HG02852 (cell line): ENCODE data around the gene TRIM34.
"Not testable (repeated sequence)": the region's sequence is repeated elsewhere in the genome, so short reads cannot be mapped to it uniquely, and the experiment has no call there.

Experiments used
- ATAC-seq: cut with Tn5 transposase; IDR thresholded peaks from one replicate; pipeline ENCODE4 v1.9.1; 2021; ENCODE audit warnings: mild to moderate bottlenecking, moderate library complexity; ENCODE audit not compliant: unreplicated experiment

The TRIM34 gene

DNA sequence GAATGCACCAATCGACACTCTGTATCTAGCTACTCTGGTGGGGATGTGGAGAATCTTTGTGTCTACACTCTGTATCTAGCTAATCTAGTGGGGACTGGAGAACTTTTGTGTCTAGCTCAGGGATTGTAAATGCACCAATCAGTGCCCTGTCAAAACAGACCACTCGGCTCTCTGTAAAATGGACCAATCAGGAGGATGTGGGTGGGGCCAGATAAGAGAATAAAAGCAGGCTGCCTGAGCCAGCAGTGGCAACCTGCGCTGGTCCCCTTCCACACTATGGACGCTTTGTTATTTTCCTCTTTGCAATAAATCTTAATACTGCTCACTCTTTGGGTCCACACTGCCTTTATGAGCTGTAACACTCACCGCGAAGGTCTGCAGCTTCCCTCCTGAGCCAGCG, 58.8 kb downstream of the TRIM34 start:
- ATAC-seq, result not testable (repeated sequence)

DNA sequence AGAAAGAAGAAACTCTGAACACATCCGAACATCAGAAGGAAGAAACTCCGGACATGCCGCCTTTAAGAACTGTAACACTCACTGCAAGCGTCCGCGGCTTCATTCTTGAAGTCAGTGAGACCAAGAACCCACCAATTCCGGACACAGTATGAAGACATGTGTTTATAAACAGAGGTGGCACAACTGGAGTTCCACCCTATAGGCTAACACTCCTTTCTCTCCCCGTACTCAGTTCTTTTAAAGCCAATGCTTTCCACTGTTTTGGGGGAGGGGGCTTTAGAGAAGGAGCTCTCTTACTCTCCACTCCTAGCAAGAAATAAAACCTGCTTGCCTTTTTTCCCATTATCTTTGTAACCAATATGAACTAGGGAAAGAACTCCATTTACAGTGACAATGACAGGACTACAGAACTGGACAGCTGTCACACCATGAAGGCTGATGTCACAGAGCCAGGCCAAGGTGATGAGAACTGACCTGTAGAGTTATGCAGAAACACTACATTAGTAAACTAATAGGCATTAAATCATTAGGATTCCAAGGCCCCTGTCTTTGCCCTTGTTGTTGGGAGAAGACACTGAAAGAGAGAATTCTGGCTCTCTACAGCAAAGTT, 59.3 kb downstream of the TRIM34 start:
- ATAC-seq, result peak; percentile 8

- ATAC-seq, result peak; percentile 76
Measured at GRCh38 chr11:5684646-5685362, 60.0 kb downstream of the TRIM34 start, which contains the start of gene TRIM5. TRIM5 (minus strand) TSS chr11:5685074; CDS start chr11:5680177, 4,897 bp downstream.

GRCh38 chr11:5686426-5686825, 61.6 kb downstream of the TRIM34 start:
- ATAC-seq, result no peak

DNA sequence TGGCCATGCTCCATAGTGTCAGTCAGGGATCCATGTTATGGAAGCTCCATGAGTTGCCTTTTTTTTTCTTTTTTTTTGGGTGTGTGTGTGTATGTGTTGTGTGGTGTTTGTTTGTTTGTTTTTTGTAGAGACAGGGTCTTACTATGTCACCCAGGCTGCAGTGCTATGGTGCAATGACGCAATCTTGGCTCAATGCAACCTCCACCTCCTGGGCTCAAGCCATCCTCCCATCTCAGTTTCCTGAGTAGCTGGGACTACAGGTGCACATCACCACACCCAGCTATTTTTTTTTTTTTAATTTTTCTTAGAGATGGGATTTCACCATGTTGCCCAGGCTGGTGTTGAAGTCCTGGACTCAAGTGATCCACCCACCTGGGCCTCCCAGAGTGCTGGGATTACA, 63.7 kb downstream of the TRIM34 start:
- no peak for ATAC-seq

DNA sequence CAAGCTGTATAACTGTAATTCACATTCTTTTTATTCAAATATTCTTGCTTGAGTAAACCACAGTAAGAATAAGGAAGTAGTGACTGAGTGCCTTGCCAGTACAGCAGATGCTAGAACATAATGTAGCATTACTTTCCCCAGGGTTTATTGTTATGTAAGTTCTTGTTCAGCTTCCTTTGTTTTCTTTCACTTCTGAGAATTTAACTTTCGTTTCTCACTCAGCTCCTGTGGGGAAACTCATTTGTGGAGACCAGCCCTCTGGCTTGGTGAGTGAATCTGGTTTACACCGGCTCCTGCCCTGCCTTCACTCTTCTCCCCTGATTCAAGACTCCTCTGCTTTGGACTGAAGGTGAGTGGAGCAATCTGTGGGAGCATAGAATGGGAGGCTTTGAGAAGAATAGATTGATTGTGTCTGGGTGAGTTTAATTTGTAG, 64.8 kb downstream of the TRIM34 start, which contains the start of gene TRIM22:
Gene TRIM22, plus strand, starts transcription at position 240 of the 433 bp plus-strand sequence. CDS start 6,443 bp downstream, outside the sequence.
- peak; percentile 71 for ATAC-seq

DNA sequence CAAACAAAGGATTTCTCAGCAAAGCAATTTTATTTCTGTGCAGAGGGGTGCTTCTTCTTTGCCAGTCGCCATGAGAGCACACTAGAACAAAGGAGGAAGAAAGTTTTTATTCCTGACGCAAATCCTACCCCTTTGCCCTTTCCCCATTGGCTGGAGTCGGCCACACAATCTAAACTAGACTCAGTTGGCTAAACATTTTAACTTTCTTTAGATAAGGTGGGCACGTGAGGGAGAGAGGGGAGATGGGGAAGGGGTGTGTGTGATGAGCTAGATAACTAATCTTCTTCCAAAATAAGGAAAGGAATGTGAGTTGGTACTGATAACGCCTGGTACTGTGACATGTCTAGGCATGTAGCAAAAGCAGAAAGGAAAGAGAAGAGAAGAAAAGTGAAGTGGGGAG, 65.4 kb downstream of the TRIM34 start:
- no peak for ATAC-seq

- no peak for ATAC-seq
Measured at GRCh38 chr11:5690736-5691135, 65.9 kb downstream of the TRIM34 start.

DNA sequence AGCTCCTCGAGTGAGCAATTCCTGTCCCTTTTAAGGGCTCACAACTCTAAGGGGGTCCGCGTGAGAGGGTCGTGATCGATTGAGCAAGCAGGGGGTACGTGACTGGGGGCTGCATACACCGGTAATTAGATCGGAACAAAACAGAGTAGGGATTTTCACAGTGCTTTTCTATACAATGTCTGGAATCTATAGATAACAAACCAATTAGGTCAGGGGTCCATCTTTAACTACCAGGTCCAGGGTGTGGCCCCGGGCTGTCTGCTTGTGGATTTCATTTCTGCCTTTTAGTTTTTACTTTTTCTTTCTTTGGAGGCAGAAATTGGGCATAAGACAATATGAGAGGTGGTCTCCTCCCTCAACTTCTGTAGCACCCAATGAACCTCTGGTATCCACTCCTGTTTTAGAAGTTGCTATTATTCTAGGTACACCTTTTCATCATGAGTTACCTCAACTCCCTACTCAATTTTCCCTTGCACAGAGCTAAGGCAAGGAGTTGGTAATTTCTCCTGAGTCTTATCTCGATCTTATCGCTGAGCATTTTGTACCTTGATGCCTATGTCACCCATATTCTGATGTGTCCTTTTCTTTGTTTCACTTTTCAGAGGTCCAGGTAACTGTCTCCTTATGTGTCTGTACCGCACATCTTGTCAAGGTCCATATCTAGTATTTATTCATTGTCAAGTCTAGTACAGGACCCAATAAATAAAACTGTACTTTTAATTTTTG, 66.6 kb downstream of the TRIM34 start:
- not testable (repeated sequence) for ATAC-seq

DNA sequence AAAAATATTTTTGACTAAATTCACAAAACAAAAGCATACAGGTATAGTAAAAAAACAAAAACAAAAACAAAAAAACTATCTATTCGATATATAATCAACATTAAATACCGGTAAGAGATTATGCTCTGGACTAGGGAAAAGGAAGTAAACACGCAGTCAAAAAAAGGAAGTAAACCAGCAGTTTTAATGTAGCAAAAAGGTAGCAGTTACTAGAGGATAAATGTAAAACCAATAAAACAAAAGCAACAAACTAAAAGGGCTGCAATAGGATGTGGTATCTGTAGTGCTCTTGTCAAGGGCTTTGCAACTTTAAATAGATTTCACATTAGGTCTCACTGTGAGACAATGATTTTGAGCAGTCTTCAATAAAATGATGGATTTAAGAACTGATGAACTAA, 67.2 kb downstream of the TRIM34 start:
- no peak for ATAC-seq
